ENCODE results near the gene MMRN2.

Gene MMRN2

GRCh38 chr10:86970162-86970981, 13.0 kb upstream of the MMRN2 start:
- DNase-seq (ENCODE audit: low read depth in 3 of 3) = no peak

- no peak for DNase-seq (ENCODE audit: low read depth in 3 of 3)
Observed at GRCh38 chr10:86969421-86970041, 12.1 kb upstream of the MMRN2 start.

- no peak for DNase-seq (ENCODE audit: low read depth in 3 of 3)
Observed at GRCh38 chr10:86968994-86969355, 11.6 kb upstream of the MMRN2 start.

- no peak for DNase-seq (ENCODE audit: low read depth in 3 of 3)
Observed at GRCh38 chr10:86968271-86968993, 11.0 kb upstream of the MMRN2 start, which contains the start of gene ADIRF. TSS of gene ADIRF (plus strand) at chr10:86968482. CDS start at chr10:86968545, 63 bp downstream.

GRCh38 chr10:86967481-86967941, 10.1 kb upstream of the MMRN2 start:
- DNase-seq (ENCODE audit: low read depth in 3 of 3) = no peak

- DNase-seq (ENCODE audit: low read depth in 3 of 3) = no peak
Observed at GRCh38 chr10:86965986-86966654, 8.7 kb upstream of the MMRN2 start.

- no peak for DNase-seq (ENCODE audit: low read depth in 3 of 3)
Observed at GRCh38 chr10:86964847-86965190, 7.4 kb upstream of the MMRN2 start.

GRCh38 chr10:86964061-86964846, 6.8 kb upstream of the MMRN2 start:
- no peak for DNase-seq (ENCODE audit: low read depth in 3 of 3)

GRCh38 chr10:86963341-86963919, 6.0 kb upstream of the MMRN2 start:
- DNase-seq (ENCODE audit: low read depth in 3 of 3) = no peak

GRCh38 chr10:86962981-86963310, 5.5 kb upstream of the MMRN2 start:
- DNase-seq (ENCODE audit: low read depth in 3 of 3) = no peak

- no peak for DNase-seq (ENCODE audit: low read depth in 3 of 3)
Observed at GRCh38 chr10:86962136-86962980, 4.9 kb upstream of the MMRN2 start.

GRCh38 chr10:86961481-86962091, 4.2 kb upstream of the MMRN2 start:
- DNase-seq (ENCODE audit: low read depth in 3 of 3) = no peak

GRCh38 chr10:86960863-86961434, 3.5 kb upstream of the MMRN2 start:
- no peak for DNase-seq (ENCODE audit: low read depth in 3 of 3)

GRCh38 chr10:86960003-86960862, 2.8 kb upstream of the MMRN2 start:
- peak in 1 of 3 donors; percentile 26 for DNase-seq (ENCODE audit: low read depth in 3 of 3)

GRCh38 chr10:86959737-86960002, 2.3 kb upstream of the MMRN2 start:
- no peak for DNase-seq (ENCODE audit: low read depth in 3 of 3)

- no peak for DNase-seq (ENCODE audit: low read depth in 3 of 3)
Observed at GRCh38 chr10:86958901-86959736, 1.7 kb upstream of the MMRN2 start.

GRCh38 chr10:86958116-86958900, 893 bp upstream of the MMRN2 start, which contains the start of gene SNCG:
TSS of gene SNCG (plus strand) at chr10:86958599. CDS start at chr10:86958698, 99 bp downstream.
- no peak for DNase-seq (ENCODE audit: low read depth in 3 of 3)
